BE2C (cell line): Measurements from ENCODE around the gene MLF2.
"Not testable (repeated sequence)": the region's sequence is repeated elsewhere in the genome, so short reads cannot be mapped to it uniquely, and the experiment has no call there.

Experiments
- DNase-seq: peaks from one replicate; pipeline ENCODE4 v3.0.0-alpha.2; 2020
- H3K27me3 ChIP-seq: fragments of 250-450 bp; sonication (Bioruptor Pico); 2 replicates; pipeline ENCODE4 v1.5.1; 2020; ENCODE audit warnings: mild to moderate bottlenecking
- H3K36me3 ChIP-seq: fragments of 250-450 bp; sonication (Bioruptor Pico); 2 replicates; pipeline ENCODE4 v1.5.1; 2020; ENCODE audit warnings: mild to moderate bottlenecking
- H3K4me1 ChIP-seq: fragments of 250-450 bp; sonication (Bioruptor Pico); 2 replicates; pipeline ENCODE4 v1.5.1; 2020
- H3K4me3 ChIP-seq: 2 replicates; pipeline ENCODE4 v1.5.1; 2011; ENCODE audit warnings: low read depth, low read length
- H3K9me3 ChIP-seq: fragments of 250-450 bp; sonication (Bioruptor Pico); 2 replicates; pipeline ENCODE4 v1.5.1; 2020
- TF ChIP-seq, protein P1 (sequence below): IDR thresholded peaks from 2 replicates; pipeline ENCODE4 v1.5.1; 2012; ENCODE audit warnings: mild to moderate bottlenecking, low read depth, low read length

Gene MLF2

DNA sequence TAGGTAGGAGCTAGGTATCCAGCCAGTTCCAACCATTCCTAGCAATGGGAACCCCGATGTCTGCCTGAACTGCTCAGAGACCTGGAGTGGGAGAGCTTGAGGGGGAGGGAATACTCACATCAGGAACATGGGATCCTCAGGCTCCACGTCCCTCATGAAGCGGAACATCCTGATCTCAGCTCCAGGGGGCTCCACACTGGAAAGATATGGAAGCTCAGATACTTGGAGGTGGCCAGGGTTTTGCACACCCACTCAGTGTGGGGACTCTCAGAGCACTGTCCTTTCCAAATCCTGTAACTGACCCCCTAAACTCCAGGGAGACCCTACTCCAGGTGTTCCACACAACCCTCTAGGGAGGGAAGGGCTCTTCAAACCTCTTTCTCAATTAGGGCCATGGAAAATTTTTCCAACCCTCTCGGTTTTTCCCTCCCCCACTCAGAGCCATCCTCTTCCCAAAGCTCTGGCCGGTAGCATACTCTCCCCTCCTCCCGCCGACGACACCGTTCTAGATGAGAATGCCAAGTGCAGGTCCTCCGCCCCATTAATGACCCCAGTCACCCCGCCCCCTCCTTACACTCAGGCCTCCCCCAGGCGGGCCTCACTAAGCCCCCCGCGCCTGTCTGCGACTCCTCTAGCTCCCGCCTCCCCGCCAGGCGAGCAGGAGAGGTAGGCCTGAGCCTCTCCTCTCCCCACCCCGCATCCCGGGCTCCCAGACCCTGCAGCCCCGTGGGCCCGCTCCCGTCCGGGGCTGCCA, 597 bp downstream of the MLF2 start:
- DNase-seq: peak; percentile 61
- Histone ChIP-seq H3K9me3 (no peaks in the 10 kb centered on the region), H3K4me1 (peaks cover 16% of the 10 kb centered on the region), H3K36me3 (peaks cover 39% of the 10 kb centered on the region), H3K27me3 (no peaks in the 10 kb centered on the region), H3K4me3 (peak overlapping the region; percentile 96)
- TF ChIP-seq, protein P1, sequence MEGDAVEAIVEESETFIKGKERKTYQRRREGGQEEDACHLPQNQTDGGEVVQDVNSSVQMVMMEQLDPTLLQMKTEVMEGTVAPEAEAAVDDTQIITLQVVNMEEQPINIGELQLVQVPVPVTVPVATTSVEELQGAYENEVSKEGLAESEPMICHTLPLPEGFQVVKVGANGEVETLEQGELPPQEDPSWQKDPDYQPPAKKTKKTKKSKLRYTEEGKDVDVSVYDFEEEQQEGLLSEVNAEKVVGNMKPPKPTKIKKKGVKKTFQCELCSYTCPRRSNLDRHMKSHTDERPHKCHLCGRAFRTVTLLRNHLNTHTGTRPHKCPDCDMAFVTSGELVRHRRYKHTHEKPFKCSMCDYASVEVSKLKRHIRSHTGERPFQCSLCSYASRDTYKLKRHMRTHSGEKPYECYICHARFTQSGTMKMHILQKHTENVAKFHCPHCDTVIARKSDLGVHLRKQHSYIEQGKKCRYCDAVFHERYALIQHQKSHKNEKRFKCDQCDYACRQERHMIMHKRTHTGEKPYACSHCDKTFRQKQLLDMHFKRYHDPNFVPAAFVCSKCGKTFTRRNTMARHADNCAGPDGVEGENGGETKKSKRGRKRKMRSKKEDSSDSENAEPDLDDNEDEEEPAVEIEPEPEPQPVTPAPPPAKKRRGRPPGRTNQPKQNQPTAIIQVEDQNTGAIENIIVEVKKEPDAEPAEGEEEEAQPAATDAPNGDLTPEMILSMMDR: peak; percentile 63

- TF ChIP-seq, protein P1: no peak
- H3K36me3 ChIP-seq: peaks cover 43% of the 10 kb centered on the region
- H3K9me3 ChIP-seq: no peaks in the 10 kb centered on the region
- no peaks in the 10 kb centered on the region for H3K27me3 ChIP-seq
- peak overlapping the region; percentile 96 for H3K4me3 ChIP-seq
- peaks cover 12% of the 10 kb centered on the region for H3K4me1 ChIP-seq
- no peak for DNase-seq
Measured at GRCh38 chr12:6751767-6752166, 1.2 kb downstream of the MLF2 start.

GRCh38 chr12:6750506-6750905, 2.4 kb downstream of the MLF2 start:
- H3K9me3 ChIP-seq: no peaks in the 10 kb centered on the region
- H3K4me3 ChIP-seq: no peak overlapping the region
- DNase-seq: no peak
- peaks cover 49% of the 10 kb centered on the region for H3K36me3 ChIP-seq
- H3K27me3 ChIP-seq: no peaks in the 10 kb centered on the region
- TF ChIP-seq, protein P1: no peak
- H3K4me1 ChIP-seq: peaks cover 12% of the 10 kb centered on the region

DNA sequence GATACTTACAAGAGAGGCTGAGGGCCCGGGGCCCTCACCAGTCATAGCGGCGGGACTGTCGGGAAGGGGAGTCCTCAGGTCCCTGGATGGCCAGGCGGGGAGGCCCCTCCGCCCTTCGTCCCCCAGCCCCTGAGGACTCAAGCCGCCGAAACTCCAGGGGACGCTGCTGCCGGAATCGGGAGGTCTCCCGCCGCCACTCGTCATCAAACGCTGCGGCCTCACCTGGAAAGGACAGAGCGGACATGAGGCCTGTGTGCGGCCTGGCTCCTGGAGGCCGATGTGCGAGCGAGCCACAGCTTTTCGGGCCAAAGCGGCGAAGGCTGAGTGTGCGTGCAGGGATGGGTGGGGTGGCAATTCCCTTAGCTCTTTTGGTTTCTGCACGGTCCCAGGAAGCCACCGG, 4.2 kb downstream of the MLF2 start:
- no peaks in the 10 kb centered on the region for H3K9me3 ChIP-seq
- H3K4me1 ChIP-seq: peaks cover 5% of the 10 kb centered on the region
- no peaks in the 10 kb centered on the region for H3K27me3 ChIP-seq
- H3K4me3 ChIP-seq: no peak overlapping the region
- DNase-seq: no peak
- peaks cover 49% of the 10 kb centered on the region for H3K36me3 ChIP-seq
- TF ChIP-seq, protein P1: no peak

DNA sequence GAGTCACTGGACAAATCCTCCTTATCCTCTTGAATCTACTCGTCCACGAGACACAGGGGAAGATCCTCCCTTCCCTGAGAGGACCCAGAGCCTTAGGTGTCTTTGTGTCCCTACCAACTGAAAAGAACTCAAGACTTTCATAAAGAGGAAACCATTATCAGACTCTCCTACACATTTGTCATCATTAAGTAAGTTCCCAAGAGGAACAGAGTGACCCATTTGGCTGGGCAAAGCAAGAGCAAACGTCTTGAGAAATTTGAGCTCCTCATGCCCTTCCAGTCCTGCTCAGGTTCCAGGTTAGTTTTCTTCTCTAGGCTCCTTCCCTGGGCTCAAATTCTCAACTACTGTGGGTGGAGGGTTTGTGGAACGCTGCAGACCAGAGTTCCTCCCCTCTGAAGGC, 5.7 kb downstream of the MLF2 start:
- DNase-seq: no peak
- TF ChIP-seq, protein P1: no peak
- H3K36me3 ChIP-seq: peaks cover 49% of the 10 kb centered on the region

GRCh38 chr12:6745741-6746525, 7.0 kb downstream of the MLF2 start:
- Histone ChIP-seq H3K9me3 (no peaks in the 10 kb centered on the region), H3K4me1 (peaks cover 11% of the 10 kb centered on the region), H3K36me3 (peaks cover 37% of the 10 kb centered on the region), H3K4me3 (no peak overlapping the region), H3K27me3 (no peaks in the 10 kb centered on the region)
- no peak for DNase-seq
- TF ChIP-seq, protein P1: no peak

More for the DNA sequence above, 5.7 kb downstream of the MLF2 start:
- Histone ChIP-seq H3K4me3 (no peak overlapping the region), H3K27me3 (no peaks in the 10 kb centered on the region), H3K4me1 (peaks cover 14% of the 10 kb centered on the region), H3K9me3 (no peaks in the 10 kb centered on the region)

GRCh38 chr12:6743300-6743699, 9.6 kb downstream of the MLF2 start:
- H3K4me3 ChIP-seq, H3K9me3 ChIP-seq, DNase-seq, H3K27me3 ChIP-seq: not testable (repeated sequence)
- Histone ChIP-seq H3K4me1 (peaks cover 11% of the 10 kb centered on the region), H3K36me3 (peaks cover 16% of the 10 kb centered on the region)
